GM11168 (cell line): ENCODE measurements around the gene SATB2.

Experiments
- in situ Hi-C: fragments of 300-500 bp; cut with MboI; formaldehyde crosslinking; loops from one replicate; pipeline ENCODE4 v1.12.0; 2022; ENCODE audit warnings: low sequenced_read_pairs; ENCODE audit not compliant: unreplicated experiment

SATB2 gene

GRCh38 chr2:199457147-199458008 lies at the start of gene SATB2:
SATB2 (minus strand) TSS chr2:199457939; CDS start chr2:199456037, 1,902 bp downstream.
- in situ Hi-C loops, result no loop called here

GRCh38 chr2:199505755-199506403 lies 48.1 kb upstream of the SATB2 start:
- in situ Hi-C loops, result no loop called here

- in situ Hi-C loops, result no loop called here
Observed at GRCh38 chr2:199503148-199503547, 45.4 kb upstream of the SATB2 start.

- in situ Hi-C loops, result loop anchor here (25.0 kb wide), 1 partner anchor 1187 kb away; no protein-coding TSS in a partner anchor
Observed at GRCh38 chr2:199499005-199499404, 41.3 kb upstream of the SATB2 start.

GRCh38 chr2:199495147-199495546 lies 37.4 kb upstream of the SATB2 start:
- in situ Hi-C loops, result loop anchor here (25.0 kb wide), 1 partner anchor 1183 kb away; no protein-coding TSS in a partner anchor

- in situ Hi-C loops, result loop anchor here (25.0 kb wide), 1 partner anchor 1178 kb away; no protein-coding TSS in a partner anchor
Observed at GRCh38 chr2:199490049-199490448, 32.3 kb upstream of the SATB2 start.

- in situ Hi-C loops, result loop anchor here (25.0 kb wide), 1 partner anchor 1177 kb away; no protein-coding TSS in a partner anchor
Observed at GRCh38 chr2:199488772-199489400, 31.1 kb upstream of the SATB2 start.

- in situ Hi-C loops, result loop anchor here (25.0 kb wide), 1 partner anchor 1174 kb away; no protein-coding TSS in a partner anchor
Observed at GRCh38 chr2:199485732-199486335, 28.1 kb upstream of the SATB2 start.

GRCh38 chr2:199484927-199485326 lies 27.2 kb upstream of the SATB2 start:
- in situ Hi-C loops, result loop anchor here (25.0 kb wide), 1 partner anchor 1173 kb away; no protein-coding TSS in a partner anchor

GRCh38 chr2:199480966-199481365 lies 23.2 kb upstream of the SATB2 start:
- in situ Hi-C loops, result loop anchor here (25.0 kb wide), 1 partner anchor 1169 kb away; no protein-coding TSS in a partner anchor

- in situ Hi-C loops, result loop anchor here (25.0 kb wide), 1 partner anchor 1165 kb away; no protein-coding TSS in a partner anchor
Observed at GRCh38 chr2:199477277-199477834, 19.6 kb upstream of the SATB2 start.

GRCh38 chr2:199471443-199472057 lies 13.8 kb upstream of the SATB2 start:
- in situ Hi-C loops, result no loop called here

GRCh38 chr2:199470672-199471442 lies 13.1 kb upstream of the SATB2 start:
- in situ Hi-C loops, result no loop called here

GRCh38 chr2:199470361-199470671 lies 12.6 kb upstream of the SATB2 start:
- in situ Hi-C loops, result no loop called here

GRCh38 chr2:199469514-199470360 lies 12.0 kb upstream of the SATB2 start:
- in situ Hi-C loops, result no loop called here

- in situ Hi-C loops, result no loop called here
Observed at GRCh38 chr2:199468561-199469513, 11.1 kb upstream of the SATB2 start.
